IMR-90 (cell line): ENCODE results near the gene ACYP2. TPM values are rescaled to one million over a fixed set of nuclear protein-coding genes. Genes with fewer than 3 reads are reported as not detected.
A peak's percentile ranks its signal among the peaks of the same experiment; 100 is the strongest.

ENCODE experiments used
- ATAC-seq: fragments of 200-7000 bp; cut with Tn5 transposase; 2 replicates; pipeline ENCODE4 v1.9.1; 2020; ENCODE audit warnings: low read depth, mild to moderate bottlenecking, moderate library complexity
- BruUV-seq: library from RNA; stranded (reverse); fragments of 400-500 nt; replicated peaks from 2 replicates; lab custom pipeline; 2021; lab: Mats Ljungman, UMichigan
- CTCF ChIA-PET: fragments of 300-600 bp; formaldehyde crosslinking; extraction: SDS; loops from one replicate; lab custom pipeline; 2021; ENCODE audit warnings: antibody characterized with exemption; lab: Yijun Ruan, JAX
- POLR2A ChIA-PET: fragments of 300-600 bp; sonication (Branson Sonifier 250); formaldehyde crosslinking; loops from one replicate; lab custom pipeline; 2022; ENCODE audit warnings: antibody characterized with exemption; ENCODE audit not compliant: unreplicated experiment; lab: Charles Lee
- DNase-seq: peaks from one replicate; pipeline ENCODE4 v3.0.0; 2013
- H2AFZ ChIP-seq: replicated peaks from 2 replicates; pipeline ENCODE3; 2013; ENCODE audit warnings: low read length, mild to moderate bottlenecking; ENCODE audit not compliant: poor library complexity
- H2AK5ac ChIP-seq: 2 replicates; pipeline ENCODE4 v1.6.1; 2013; ENCODE audit warnings: low read depth, low read length, inconsistent platforms
- H2AK9ac ChIP-seq: replicated peaks from 2 replicates; pipeline ENCODE3; 2013; ENCODE audit warnings: mild to moderate bottlenecking, low read depth, low read length, moderate library complexity; ENCODE audit not compliant: poor library complexity
- H2BK120ac ChIP-seq: 2 replicates; pipeline ENCODE4 v1.6.1; 2013; ENCODE audit warnings: low read depth, low read length, inconsistent platforms
- H2BK15ac ChIP-seq: 3 replicates; pipeline ENCODE4 v1.6.1; 2013; ENCODE audit warnings: low read depth, low read length, inconsistent platforms
- H2BK20ac ChIP-seq: 2 replicates; pipeline ENCODE4 v1.6.1; 2013; ENCODE audit warnings: low read depth, mild to moderate bottlenecking, inconsistent platforms, low read length, moderate library complexity
- H2BK5ac ChIP-seq: 2 replicates; pipeline ENCODE4 v1.6.1; 2013; ENCODE audit warnings: mild to moderate bottlenecking, low read depth, low read length, inconsistent platforms; ENCODE audit not compliant: poor library complexity, severe bottlenecking
- H3K14ac ChIP-seq: replicated peaks from 2 replicates; pipeline ENCODE4 v1.6.1; 2013; ENCODE audit warnings: low read depth, low read length, inconsistent platforms
- H3K18ac ChIP-seq: 2 replicates; pipeline ENCODE4 v1.6.1; 2013; ENCODE audit warnings: low read depth, low read length, control low read depth
- H3K23ac ChIP-seq: 2 replicates; pipeline ENCODE4 v1.6.1; 2013; ENCODE audit warnings: low read depth, low read length, inconsistent platforms
- H3K27ac ChIP-seq: 2 replicates; pipeline ENCODE4 v1.5.1; 2013; ENCODE audit warnings: mild to moderate bottlenecking, control low read depth, low read length; ENCODE audit not compliant: insufficient read depth
- H3K27me3 ChIP-seq: 2 replicates; pipeline ENCODE4 v1.6.1; 2013; ENCODE audit warnings: low read length; ENCODE audit not compliant: control insufficient read depth, insufficient read depth
- H3K36me3 ChIP-seq: 2 replicates; pipeline ENCODE4 v1.6.1; 2013; ENCODE audit warnings: low read length, mixed read lengths; ENCODE audit not compliant: control insufficient read depth, insufficient read depth
- H3K4ac ChIP-seq: 2 replicates; pipeline ENCODE4 v1.6.1; 2013; ENCODE audit warnings: low read depth, low read length, inconsistent platforms
- H3K4me1 ChIP-seq: 2 replicates; pipeline ENCODE4 v1.6.1; 2013; ENCODE audit warnings: low read length, mixed read lengths; ENCODE audit not compliant: control insufficient read depth, insufficient read depth
- H3K4me2 ChIP-seq: 2 replicates; pipeline ENCODE4 v1.6.1; 2013; ENCODE audit warnings: low read depth, mild to moderate bottlenecking, control low read depth, low read length, moderate library complexity
- H3K4me3 ChIP-seq: 2 replicates; pipeline ENCODE4 v1.5.1; 2013; ENCODE audit warnings: low read depth, mild to moderate bottlenecking, control low read depth, low read length, moderate library complexity; ENCODE audit not compliant: insufficient read depth
- H3K56ac ChIP-seq: 2 replicates; pipeline ENCODE4 v1.6.1; 2013; ENCODE audit warnings: low read length, inconsistent platforms; ENCODE audit not compliant: insufficient read depth; ENCODE audit errors: extremely low read depth
- H3K79me1 ChIP-seq, 2 experiments: 2 replicates each; pipeline ENCODE4 v1.6.1; 2013; ENCODE audit warnings: low read length in 2 of 2, inconsistent platforms in 1 of 2, low read depth in 1 of 2
- H3K9ac ChIP-seq: 2 replicates; pipeline ENCODE4 v1.6.1; 2013; ENCODE audit warnings: low read depth, low read length, control low read depth
- H3K9me1 ChIP-seq: 2 replicates; pipeline ENCODE4 v1.6.1; 2013; ENCODE audit warnings: low read length, inconsistent platforms; ENCODE audit not compliant: insufficient read depth
- H3K9me3 ChIP-seq: 2 replicates; pipeline ENCODE4 v1.6.1; 2013; ENCODE audit warnings: low read length; ENCODE audit not compliant: control insufficient read depth, insufficient read depth
- H4K20me1 ChIP-seq: 2 replicates; pipeline ENCODE4 v1.6.1; 2013; ENCODE audit warnings: low read length, inconsistent platforms; ENCODE audit not compliant: insufficient read depth
- H4K5ac ChIP-seq: 2 replicates; pipeline ENCODE4 v1.6.1; 2013; ENCODE audit warnings: mild to moderate bottlenecking, low read depth, low read length, control low read depth
- H4K8ac ChIP-seq, 2 experiments: 2 replicates each; pipeline ENCODE4 v1.6.1; 2013; ENCODE audit warnings: low read depth in 2 of 2, low read length in 2 of 2, control low read depth in 1 of 2, inconsistent platforms in 1 of 2
- H4K91ac ChIP-seq: 2 replicates; pipeline ENCODE4 v1.6.1; 2013; ENCODE audit warnings: low read depth, low read length, inconsistent platforms; ENCODE audit not compliant: insufficient read depth
- CHD1 ChIP-seq: IDR thresholded peaks from 2 replicates; pipeline ENCODE4 v1.6.1; 2012; ENCODE audit warnings: low read depth, low read length, improper control_type of control experiment
- CTCF ChIP-seq: conservative IDR thresholded peaks from 2 replicates; pipeline ENCODE4 v1.5.1; 2012; ENCODE audit warnings: mild to moderate bottlenecking, low read depth, low read length, improper control_type of control experiment
- ELK1 ChIP-seq: fragments of 150-350 bp; IDR thresholded peaks from 2 replicates; pipeline ENCODE4 v1.6.1; 2016; ENCODE audit warnings: low read depth, mild to moderate bottlenecking, low read length, moderate library complexity, borderline replicate concordance
- MAFK ChIP-seq: IDR thresholded peaks from 2 replicates; pipeline ENCODE4 v1.6.1; 2012; ENCODE audit warnings: low read depth, low read length, improper control_type of control experiment
- MAZ ChIP-seq: IDR thresholded peaks from 2 replicates; pipeline ENCODE4 v1.6.1; 2012; ENCODE audit warnings: low read depth, mild to moderate bottlenecking, low read length, improper control_type of control experiment, moderate library complexity, borderline replicate concordance
- MXI1 ChIP-seq: IDR thresholded peaks from 2 replicates; pipeline ENCODE4 v1.6.1; 2012; ENCODE audit warnings: low read depth, mild to moderate bottlenecking, low read length, moderate library complexity, borderline replicate concordance
- NFE2L2 ChIP-seq: fragments of 150-350 bp; IDR thresholded peaks from 2 replicates; pipeline ENCODE4 v1.6.1; 2016; ENCODE audit warnings: low read depth, mild to moderate bottlenecking, low read length
- POLR2A ChIP-seq: IDR thresholded peaks from 2 replicates; pipeline ENCODE4 v1.6.1; 2012; ENCODE audit warnings: mild to moderate bottlenecking, low read depth, low read length
- RAD21 ChIP-seq: IDR thresholded peaks from 2 replicates; pipeline ENCODE4 v1.6.1; 2012; ENCODE audit warnings: low read length, improper control_type of control experiment
- RCOR1 ChIP-seq: IDR thresholded peaks from 2 replicates; pipeline ENCODE4 v1.6.1; 2012; ENCODE audit warnings: mild to moderate bottlenecking, low read length, improper control_type of control experiment; ENCODE audit not compliant: insufficient replicate concordance
- RFX5 ChIP-seq: IDR thresholded peaks from 2 replicates; pipeline ENCODE4 v1.8.0; 2012; ENCODE audit warnings: low read depth, mild to moderate bottlenecking, low read length, moderate library complexity
- SMC3 ChIP-seq: fragments of 150-350 bp; IDR thresholded peaks from 2 replicates; pipeline ENCODE4 v1.6.1; 2016; ENCODE audit warnings: low read depth, mild to moderate bottlenecking, antibody characterized with exemption, low read length, moderate library complexity
- USF2 ChIP-seq: fragments of 150-350 bp; IDR thresholded peaks from 2 replicates; pipeline ENCODE4 v1.6.1; 2017; ENCODE audit warnings: mild to moderate bottlenecking, antibody characterized with exemption, low read length, low read depth
- WGBS, 2 experiments: methylation state at CpG; one replicate each; pipeline versions ENCODE4 v1.1.5 to v1.1.7; 2013; ENCODE audit warnings: missing lambda C conversion rate in 2 of 2; ENCODE audit not compliant: insufficient read length in 1 of 2; ENCODE audit errors: extremely low coverage in 2 of 2; 5-methylcytosine and 5-hydroxymethylcytosine counted together
- dilution Hi-C: fragments of 300-500 bp; cut with HindIII; formaldehyde crosslinking; loops from one replicate; pipeline ENCODE4 v1.14.3; 2018; ENCODE audit warnings: low sequenced_read_pairs; ENCODE audit not compliant: unreplicated experiment
- in situ Hi-C: fragments of 300-500 bp; cut with MboI; formaldehyde crosslinking; loops from 3 replicates; pipeline ENCODE4 v1.14.3; 2019; ENCODE audit warnings: low sequenced_read_pairs, inconsistent platforms, mixed read lengths
- intact Hi-C: fragments of 100-400 bp; cut with micrococcal nuclease; formaldehyde crosslinking; loops from 2 replicates; pipeline ENCODE4 v1.10.0; 2022
- polyA plus RNA-seq, 3 experiments: library from polyadenylated mRNA; depleted of rRNA; stranded (reverse); fragments of >200 nt; gene quantifications; 2 replicates each; pipeline ENCODE4 v1.2.3, GENCODE V29; 2012; ENCODE audit warnings: low replicate concordance in 1 of 3
- total RNA-seq: library from RNA; depleted of rRNA; stranded (reverse); fragments of >200 nt; gene quantifications from 2 replicates; pipeline ENCODE4 v1.2.3, GENCODE V29; 2012

The ACYP2 gene
- total and polyA plus RNA-seq, 2 of the 4 experiments (the other 2 are of a cell fraction) = 3.9 to 7.4 TPM

GRCh38 chr2:54332386-54332785 is 217.0 kb downstream of the ACYP2 start:
- ChIA-PET POLR2A (no interaction called here), CTCF (no interaction called here)
- H3K18ac ChIP-seq = no peak overlapping the region
- no peak overlapping the region for H2AK5ac ChIP-seq
- H3K79me1 ChIP-seq = peaks cover 0 to 6% of the 10 kb centered on the region in 2 experiments; a peak in 1 of 4 replicates
- no peak overlapping the region for H3K27ac ChIP-seq
- WGBS, 2 experiments = 60% methylated on average over 1 of the region's 3 CpGs; no CpG with 5 or more reads in 1 of the 2 experiments
- peaks cover 14% of the 10 kb centered on the region for H3K9me1 ChIP-seq
- H3K4ac ChIP-seq = no peak overlapping the region
- no peak overlapping the region for H3K56ac ChIP-seq
- no peak overlapping the region for H2BK120ac ChIP-seq
- H4K91ac ChIP-seq = no peak overlapping the region
- no peak overlapping the region for H2BK15ac ChIP-seq
- no peak overlapping the region for H3K4me2 ChIP-seq
- no peak overlapping the region for H3K14ac ChIP-seq
- H3K9ac ChIP-seq = no peak overlapping the region
- H2AK9ac ChIP-seq = no peak overlapping the region
- no peak overlapping the region for H4K5ac ChIP-seq
- no peak overlapping the region for H2BK20ac ChIP-seq
- dilution Hi-C loops (no loop called here), intact Hi-C loops (loop anchor here (5.0 to 10.0 kb wide), 3 partner anchors 125 to 240 kb away; partner anchors contain the start of gene SPTBN1), in situ Hi-C loops (no loop called here)
- no peak overlapping the region for H3K4me3 ChIP-seq
- no peak for ATAC-seq
- peaks cover 12% of the 10 kb centered on the region for H3K4me1 ChIP-seq
- H3K9me3 ChIP-seq = no peaks in the 10 kb centered on the region
- no peak overlapping the region for H3K23ac ChIP-seq
- H2AFZ ChIP-seq = no peak overlapping the region
- H3K36me3 ChIP-seq = no peaks in the 10 kb centered on the region
- peak; percentile 53 for DNase-seq
- H4K20me1 ChIP-seq = no peaks in the 10 kb centered on the region; the same call in 1 of the 2 replicates
- no TSS peak for BruUV-seq
- H3K27me3 ChIP-seq = no peaks in the 10 kb centered on the region
- TF ChIP-seq ELK1 (no peak), MXI1 (no peak), CHD1 (no peak), MAZ (no peak), RFX5 (no peak), RAD21 (no peak), USF2 (no peak), SMC3 (no peak), NFE2L2 (no peak), MAFK (no peak), POLR2A (no peak), RCOR1 (no peak), CTCF (no peak)
- H4K8ac ChIP-seq = no peak overlapping the region
- no peak overlapping the region for H2BK5ac ChIP-seq
